Liver (tissue), 3 donors: ENCODE measurements around the gene REPS1.

ENCODE experiments used
- CTCF ChIP-seq: fragments of 150-350 bp; IDR thresholded peaks from 2 replicates; pipeline ENCODE4 v1.5.1; 2017; ENCODE audit warnings: improper control_type of control experiment, low read depth, low read length; ENCODE audit not compliant: missing input control
- EGR1 ChIP-seq, 2 donors: IDR thresholded peaks; 2 replicates each; pipeline ENCODE4 v1.6.1; 2016 to 2018; ENCODE audit warnings: antibody characterized with exemption in 2 of 2, low read depth in 2 of 2
- FOXA1 ChIP-seq: IDR thresholded peaks from 2 replicates; pipeline ENCODE4 v1.6.1; 2016; ENCODE audit warnings: antibody characterized with exemption
- JUND ChIP-seq, 2 donors: IDR thresholded peaks; 2 replicates each; pipeline ENCODE4 v1.6.1; 2016; ENCODE audit warnings: antibody characterized with exemption in 2 of 2
- MAX ChIP-seq: IDR thresholded peaks from 2 replicates; pipeline ENCODE4 v1.6.1; 2016; ENCODE audit warnings: antibody characterized with exemption
- RAD21 ChIP-seq, 2 donors: IDR thresholded peaks; 2 replicates each; pipeline ENCODE4 v1.6.1; 2016; ENCODE audit warnings: antibody characterized with exemption in 2 of 2, mild to moderate bottlenecking in 2 of 2
- RXRA ChIP-seq, 2 donors: IDR thresholded peaks; 2 replicates each; pipeline ENCODE4 v1.6.1; 2017 to 2018; ENCODE audit warnings: antibody characterized with exemption in 2 of 2, mild to moderate bottlenecking in 1 of 2
- TAF1 ChIP-seq: conservative IDR thresholded peaks from 2 replicates; pipeline ENCODE4 v1.6.1; 2016; ENCODE audit warnings: antibody characterized with exemption, mild to moderate bottlenecking
- TF ChIP-seq, protein P1 (sequence below): IDR thresholded peaks from 2 replicates; pipeline ENCODE4 v1.6.1; 2016; ENCODE audit warnings: antibody characterized with exemption, mild to moderate bottlenecking
- donor health status: healthy.
- donor health status: healthy.

DNA sequence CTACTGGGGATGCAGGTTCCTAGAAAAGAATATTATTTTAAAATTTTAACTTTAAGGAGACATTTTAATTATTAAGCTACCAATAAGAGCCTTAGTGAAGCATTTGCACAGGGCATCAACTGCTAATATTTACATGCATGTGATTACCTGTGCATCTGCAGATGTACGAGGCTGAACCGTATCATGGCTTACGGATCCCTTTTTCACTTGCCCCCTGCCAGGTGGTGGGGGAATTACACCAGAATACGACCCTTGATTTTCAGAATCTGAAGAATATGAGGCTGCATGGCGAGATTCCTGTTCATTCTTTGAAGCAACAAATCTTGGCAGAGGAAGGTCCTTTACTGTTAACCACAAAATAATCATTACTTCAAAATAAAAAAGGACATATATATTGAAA is 42.7 kb downstream of the REPS1 start:
- TF ChIP-seq, protein P1, sequence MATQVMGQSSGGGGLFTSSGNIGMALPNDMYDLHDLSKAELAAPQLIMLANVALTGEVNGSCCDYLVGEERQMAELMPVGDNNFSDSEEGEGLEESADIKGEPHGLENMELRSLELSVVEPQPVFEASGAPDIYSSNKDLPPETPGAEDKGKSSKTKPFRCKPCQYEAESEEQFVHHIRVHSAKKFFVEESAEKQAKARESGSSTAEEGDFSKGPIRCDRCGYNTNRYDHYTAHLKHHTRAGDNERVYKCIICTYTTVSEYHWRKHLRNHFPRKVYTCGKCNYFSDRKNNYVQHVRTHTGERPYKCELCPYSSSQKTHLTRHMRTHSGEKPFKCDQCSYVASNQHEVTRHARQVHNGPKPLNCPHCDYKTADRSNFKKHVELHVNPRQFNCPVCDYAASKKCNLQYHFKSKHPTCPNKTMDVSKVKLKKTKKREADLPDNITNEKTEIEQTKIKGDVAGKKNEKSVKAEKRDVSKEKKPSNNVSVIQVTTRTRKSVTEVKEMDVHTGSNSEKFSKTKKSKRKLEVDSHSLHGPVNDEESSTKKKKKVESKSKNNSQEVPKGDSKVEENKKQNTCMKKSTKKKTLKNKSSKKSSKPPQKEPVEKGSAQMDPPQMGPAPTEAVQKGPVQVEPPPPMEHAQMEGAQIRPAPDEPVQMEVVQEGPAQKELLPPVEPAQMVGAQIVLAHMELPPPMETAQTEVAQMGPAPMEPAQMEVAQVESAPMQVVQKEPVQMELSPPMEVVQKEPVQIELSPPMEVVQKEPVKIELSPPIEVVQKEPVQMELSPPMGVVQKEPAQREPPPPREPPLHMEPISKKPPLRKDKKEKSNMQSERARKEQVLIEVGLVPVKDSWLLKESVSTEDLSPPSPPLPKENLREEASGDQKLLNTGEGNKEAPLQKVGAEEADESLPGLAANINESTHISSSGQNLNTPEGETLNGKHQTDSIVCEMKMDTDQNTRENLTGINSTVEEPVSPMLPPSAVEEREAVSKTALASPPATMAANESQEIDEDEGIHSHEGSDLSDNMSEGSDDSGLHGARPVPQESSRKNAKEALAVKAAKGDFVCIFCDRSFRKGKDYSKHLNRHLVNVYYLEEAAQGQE = no peak
- TF ChIP-seq RAD21 (IDR thresholded peaks at IDR 0.05) = no peak
- TF ChIP-seq CTCF = no peak
- no peak for TF ChIP-seq JUND (IDR thresholded peaks at IDR 0.05)
- TF ChIP-seq MAX = no peak
- TF ChIP-seq RXRA (IDR thresholded peaks at IDR 0.05) = no peak
- TF ChIP-seq EGR1 (IDR thresholded peaks at IDR 0.05; ENCODE audit: low read depth in 2 of 2) = no peak
- TF ChIP-seq TAF1 = no peak
- TF ChIP-seq FOXA1 = no peak
